Stomach smooth muscle (tissue), 2 donors: Measurements from ENCODE around the gene DBNL.

Experiments used
- H3K27ac ChIP-seq: one replicate; pipeline ENCODE4 v1.7.0; 2013; ENCODE audit warnings: mild to moderate bottlenecking, low read length, inconsistent platforms
- H3K27me3 ChIP-seq, 2 donors: one replicate each; pipeline ENCODE4 v1.7.0; 2013; ENCODE audit warnings: low read length in 2 of 2; ENCODE audit not compliant: insufficient read depth in 2 of 2, control insufficient read depth in 1 of 2
- H3K36me3 ChIP-seq, 2 donors: one replicate each; pipeline ENCODE4 v1.7.0; 2013; ENCODE audit warnings: low read length in 2 of 2; ENCODE audit not compliant: control insufficient read depth in 2 of 2, insufficient read depth in 2 of 2
- H3K4me1 ChIP-seq: one replicate; pipeline ENCODE4 v1.7.0; 2013; ENCODE audit warnings: low read length; ENCODE audit not compliant: control insufficient read depth, insufficient read depth
- H3K4me3 ChIP-seq, 2 donors: one replicate each; pipeline ENCODE4 v1.7.0; 2013; ENCODE audit warnings: low read length in 2 of 2
- H3K9ac ChIP-seq, 2 donors: one replicate each; pipeline ENCODE4 v1.7.0; 2013; ENCODE audit warnings: low read length in 2 of 2, mild to moderate bottlenecking in 1 of 2
- H3K9me3 ChIP-seq, 2 donors: one replicate each; pipeline ENCODE4 v1.7.0; 2013; ENCODE audit warnings: low read length in 2 of 2; ENCODE audit not compliant: control insufficient read depth in 2 of 2
- donor health status: healthy.
- donor health status: Pancreatic carcinoma.

DBNL gene

GRCh38 chr7:44073664-44074348, 29.3 kb downstream of the DBNL start:
- Histone ChIP-seq H3K36me3 (peaks cover 30 to 39% of the 10 kb centered on the region in 2 donors), H3K27ac (peak overlapping the region; percentile 73), H3K4me3 (no peak overlapping the region), H3K9ac (peak overlapping the region in 1 of 2 donors; percentile 5), H3K27me3 (no peaks in the 10 kb centered on the region), H3K9me3 (no peaks in the 10 kb centered on the region), H3K4me1 (peaks cover 29% of the 10 kb centered on the region)

GRCh38 chr7:44074349-44074695, 29.8 kb downstream of the DBNL start:
- no peaks in the 10 kb centered on the region for H3K27me3 ChIP-seq
- H3K27ac ChIP-seq, result peak overlapping the region; percentile 73
- peaks cover 29% of the 10 kb centered on the region for H3K4me1 ChIP-seq
- H3K4me3 ChIP-seq, result no peak overlapping the region
- peaks cover 34 to 43% of the 10 kb centered on the region in 2 donors for H3K36me3 ChIP-seq
- H3K9ac ChIP-seq, result no peak overlapping the region
- H3K9me3 ChIP-seq, result no peaks in the 10 kb centered on the region

GRCh38 chr7:44075296-44076075, 31.0 kb downstream of the DBNL start:
- Histone ChIP-seq H3K4me3 (no peak overlapping the region), H3K36me3 (peaks cover 40 to 50% of the 10 kb centered on the region in 2 donors), H3K27me3 (no peaks in the 10 kb centered on the region), H3K4me1 (peaks cover 29% of the 10 kb centered on the region), H3K9me3 (no peaks in the 10 kb centered on the region), H3K27ac (no peak overlapping the region), H3K9ac (no peak overlapping the region)

GRCh38 chr7:44076101-44076895, 31.8 kb downstream of the DBNL start:
- H3K9ac ChIP-seq, result no peak overlapping the region
- H3K27me3 ChIP-seq, result no peaks in the 10 kb centered on the region
- H3K9me3 ChIP-seq, result no peaks in the 10 kb centered on the region
- H3K27ac ChIP-seq, result no peak overlapping the region
- peaks cover 36% of the 10 kb centered on the region for H3K4me1 ChIP-seq
- peaks cover 40 to 51% of the 10 kb centered on the region in 2 donors for H3K36me3 ChIP-seq
- no peak overlapping the region for H3K4me3 ChIP-seq

GRCh38 chr7:44077061-44077460, 32.6 kb downstream of the DBNL start:
- Histone ChIP-seq H3K9ac (no peak overlapping the region), H3K4me3 (no peak overlapping the region), H3K9me3 (no peaks in the 10 kb centered on the region), H3K4me1 (peaks cover 35% of the 10 kb centered on the region), H3K27me3 (no peaks in the 10 kb centered on the region), H3K36me3 (peaks cover 40 to 51% of the 10 kb centered on the region in 2 donors), H3K27ac (no peak overlapping the region)

GRCh38 chr7:44077681-44078091, 33.2 kb downstream of the DBNL start:
- Histone ChIP-seq H3K4me1 (peaks cover 30% of the 10 kb centered on the region), H3K36me3 (peaks cover 39 to 51% of the 10 kb centered on the region in 2 donors), H3K9ac (peak overlapping the region in 1 of 2 donors; percentile 36), H3K9me3 (no peaks in the 10 kb centered on the region), H3K27ac (no peak overlapping the region), H3K4me3 (peak overlapping the region in 1 of 2 donors; percentile 8), H3K27me3 (no peaks in the 10 kb centered on the region)

- Histone ChIP-seq H3K36me3 (peaks cover 36 to 49% of the 10 kb centered on the region in 2 donors), H3K4me1 (peaks cover 24% of the 10 kb centered on the region), H3K9ac (no peak overlapping the region), H3K4me3 (no peak overlapping the region), H3K9me3 (no peaks in the 10 kb centered on the region), H3K27me3 (no peaks in the 10 kb centered on the region), H3K27ac (no peak overlapping the region)
These were observed 34.0 kb downstream of the DBNL start for GRCh38 chr7:44078521-44078920.

GRCh38 chr7:44079331-44080021, 35.0 kb downstream of the DBNL start:
- Histone ChIP-seq H3K9ac (no peak overlapping the region), H3K4me1 (peaks cover 18% of the 10 kb centered on the region)

GRCh38 chr7:44080118-44080517, 35.6 kb downstream of the DBNL start:
- H3K4me3 ChIP-seq, result no peak overlapping the region
- H3K36me3 ChIP-seq, result peaks cover 36 to 41% of the 10 kb centered on the region in 2 donors
- H3K9me3 ChIP-seq, result no peaks in the 10 kb centered on the region
- H3K4me1 ChIP-seq, result peaks cover 18% of the 10 kb centered on the region
- H3K27ac ChIP-seq, result no peak overlapping the region
- H3K9ac ChIP-seq, result no peak overlapping the region
- H3K27me3 ChIP-seq, result no peaks in the 10 kb centered on the region

More at GRCh38 chr7:44079331-44080021, 35.0 kb downstream of the DBNL start:
- Histone ChIP-seq H3K4me3 (no peak overlapping the region), H3K9me3 (no peaks in the 10 kb centered on the region), H3K27ac (no peak overlapping the region), H3K27me3 (no peaks in the 10 kb centered on the region), H3K36me3 (peaks cover 36 to 44% of the 10 kb centered on the region in 2 donors)

GRCh38 chr7:44080686-44081265, 36.3 kb downstream of the DBNL start:
- Histone ChIP-seq H3K4me1 (peaks cover 18% of the 10 kb centered on the region), H3K36me3 (peaks cover 31 to 37% of the 10 kb centered on the region in 2 donors), H3K4me3 (peak overlapping the region in 1 of 2 donors; percentile 89)

More at GRCh38 chr7:44080686-44081265, 36.3 kb downstream of the DBNL start:
- Histone ChIP-seq H3K27ac (no peak overlapping the region), H3K9ac (peak overlapping the region; percentile 3 to 47), H3K9me3 (no peaks in the 10 kb centered on the region), H3K27me3 (no peaks in the 10 kb centered on the region)
